ENCODE measurements around the gene CLSTN2. TPM values are rescaled to one million over a fixed set of nuclear protein-coding genes. Genes with fewer than 3 reads are reported as not detected.

CLSTN2 gene
- total RNA-seq, 2 donors from 2014 or later, result 0.82 to 1.3 TPM

GRCh38 chr3:140225996-140226395 is 291.0 kb downstream of the CLSTN2 start:
- no peak overlapping the region for H3K27ac ChIP-seq
- H3K4me3 ChIP-seq, result no peak overlapping the region
- no peak overlapping the region for H3K9ac ChIP-seq (ENCODE audit: low read depth in 2 of 2, low read length in 2 of 2)
- H3K4me1 ChIP-seq, result no peaks in the 10 kb centered on the region
- no peak for DNase-seq
- no peak for TF ChIP-seq CTCF (IDR thresholded peaks at IDR 0.05)
- H3K27me3 ChIP-seq, result no peaks in the 10 kb centered on the region
- H3K9me3 ChIP-seq, result no peaks in the 10 kb centered on the region
- intact Hi-C loops (cut with DNase I), result no loop called here
- no peaks in the 10 kb centered on the region for H3K36me3 ChIP-seq

DNA sequence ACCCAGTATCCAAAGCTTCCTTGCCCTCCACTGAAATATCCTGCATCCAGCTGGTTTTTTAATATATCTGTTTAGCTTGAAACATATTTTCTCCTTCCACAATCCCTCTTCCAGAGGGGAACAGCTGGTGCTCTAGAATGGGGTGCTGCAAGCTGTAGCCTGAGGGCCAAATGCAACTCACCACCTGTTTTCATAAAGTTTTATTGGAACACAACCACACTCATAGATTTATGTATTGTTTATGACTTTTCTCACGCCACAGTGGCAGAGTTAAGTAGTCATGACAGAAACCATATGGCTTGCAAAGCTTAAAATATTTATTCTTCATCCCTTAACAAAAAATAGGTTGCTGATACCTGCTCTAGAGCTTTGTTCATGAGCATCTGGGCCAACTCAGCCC is 298.7 kb downstream of the CLSTN2 start:
- Histone ChIP-seq H3K27me3 (no peaks in the 10 kb centered on the region), H3K36me3 (no peaks in the 10 kb centered on the region), H3K9me3 (no peaks in the 10 kb centered on the region), H3K4me3 (no peak overlapping the region), H3K27ac (no peak overlapping the region), H3K4me1 (no peaks in the 10 kb centered on the region), H3K9ac (ENCODE audit: low read depth in 2 of 2, low read length in 2 of 2) (no peak overlapping the region)
- intact Hi-C loops (cut with DNase I), result no loop called here
- no peak for DNase-seq
- no peak for TF ChIP-seq CTCF (IDR thresholded peaks at IDR 0.05)

DNA sequence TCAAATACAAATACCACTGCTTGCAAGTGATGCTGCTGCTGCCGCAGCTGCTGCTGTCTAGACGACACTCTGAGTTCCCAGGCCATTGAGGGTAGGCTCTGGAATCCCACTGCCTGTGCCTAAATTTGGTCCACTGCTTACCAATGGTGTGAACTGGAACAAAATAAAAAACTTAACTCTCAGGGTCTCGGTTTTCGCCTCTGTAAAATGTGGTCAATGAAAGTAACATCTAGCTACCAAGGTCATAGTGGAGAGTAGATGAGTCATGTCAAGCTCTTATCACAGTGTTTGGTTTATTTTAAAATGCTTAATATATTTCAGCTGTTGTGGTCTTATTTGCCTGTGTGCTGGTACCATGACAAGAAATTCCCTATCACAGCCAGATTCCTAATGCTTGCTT is 299.3 kb downstream of the CLSTN2 start:
- Histone ChIP-seq H3K4me3 (no peak overlapping the region), H3K27ac (no peak overlapping the region), H3K36me3 (no peaks in the 10 kb centered on the region), H3K27me3 (no peaks in the 10 kb centered on the region), H3K4me1 (no peaks in the 10 kb centered on the region), H3K9me3 (no peaks in the 10 kb centered on the region), H3K9ac (ENCODE audit: low read depth in 2 of 2, low read length in 2 of 2) (no peak overlapping the region)
- intact Hi-C loops (cut with DNase I), result no loop called here
- TF ChIP-seq CTCF (IDR thresholded peaks at IDR 0.05), result no peak
- DNase-seq, result no peak

DNA sequence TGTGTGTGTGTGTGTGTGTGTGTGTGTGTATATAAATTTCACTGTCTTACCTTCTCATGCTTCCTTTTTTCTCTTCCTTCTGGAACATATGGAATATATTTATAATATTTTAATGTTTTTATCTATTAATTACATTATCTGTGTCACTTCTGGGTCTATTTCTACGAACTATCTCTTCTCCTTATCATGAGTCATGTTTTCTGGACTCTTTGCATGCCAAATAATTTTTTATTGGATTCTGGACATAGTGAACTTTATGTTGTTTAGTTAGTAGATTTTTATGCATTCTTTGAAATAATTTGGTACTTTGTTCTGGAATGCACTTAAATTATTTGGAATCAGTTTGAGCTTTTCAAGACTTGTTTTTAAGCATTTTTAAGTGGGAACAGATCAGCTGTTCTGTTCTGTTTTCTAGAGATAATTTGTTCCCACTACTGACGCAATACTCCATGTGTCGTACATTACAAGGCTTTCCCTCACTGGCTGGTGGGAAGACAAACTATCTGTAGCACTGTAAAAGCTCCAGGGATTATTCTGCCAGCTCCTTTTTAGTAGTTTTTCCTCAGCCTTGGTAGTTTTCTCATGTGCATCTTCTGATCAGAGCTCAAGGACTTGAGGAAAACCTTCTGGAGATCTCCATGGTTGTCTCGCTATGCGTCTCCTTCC is 302.0 kb downstream of the CLSTN2 start:
- no peak for TF ChIP-seq CTCF (IDR thresholded peaks at IDR 0.05)
- H3K36me3 ChIP-seq, result no peaks in the 10 kb centered on the region
- intact Hi-C loops (cut with DNase I), result no loop called here
- no peaks in the 10 kb centered on the region for H3K27me3 ChIP-seq
- H3K9ac ChIP-seq (ENCODE audit: low read depth in 2 of 2, low read length in 2 of 2), result no peak overlapping the region
- H3K4me1 ChIP-seq, result no peaks in the 10 kb centered on the region
- no peaks in the 10 kb centered on the region for H3K9me3 ChIP-seq
- no peak for DNase-seq
- no peak overlapping the region for H3K4me3 ChIP-seq
- H3K27ac ChIP-seq, result no peak overlapping the region

- Histone ChIP-seq H3K27me3 (no peaks in the 10 kb centered on the region), H3K27ac (no peak overlapping the region), H3K36me3 (no peaks in the 10 kb centered on the region), H3K9me3 (no peaks in the 10 kb centered on the region), H3K4me3 (no peak overlapping the region), H3K9ac (ENCODE audit: low read depth in 2 of 2, low read length in 2 of 2) (no peak overlapping the region), H3K4me1 (no peaks in the 10 kb centered on the region)
- no peak for DNase-seq
- intact Hi-C loops (cut with DNase I), result no loop called here
- no peak for TF ChIP-seq CTCF (IDR thresholded peaks at IDR 0.05)
These were observed 303.8 kb downstream of the CLSTN2 start for GRCh38 chr3:140238646-140239314.

All from colonic mucosa (tissue), 4 donors.